ENCODE data around the gene RALGAPA2.
A peak's percentile ranks its signal among the peaks of the same experiment; 100 is the strongest.

RALGAPA2 gene

DNA sequence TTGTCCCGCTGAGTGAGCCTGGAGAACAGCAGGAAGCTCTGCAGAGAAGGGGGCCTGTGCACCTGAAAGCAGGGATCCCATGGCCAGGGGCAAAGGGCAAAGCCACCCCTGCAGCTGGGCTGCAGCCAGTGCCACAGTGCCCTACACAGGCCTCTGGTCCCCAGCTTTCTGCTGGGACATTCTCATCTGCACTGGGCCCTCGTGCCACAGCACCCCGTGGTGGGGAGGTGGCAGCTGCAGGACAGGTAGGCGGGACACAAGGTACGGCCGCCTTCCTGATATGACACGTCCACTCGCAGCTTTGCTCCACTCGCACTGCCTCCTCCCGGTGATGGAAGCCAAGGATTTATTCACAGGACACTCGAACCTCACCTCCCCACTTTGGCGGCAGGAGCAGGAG, 317.4 kb downstream of the RALGAPA2 start:
- no peak for DNase-seq

DNA sequence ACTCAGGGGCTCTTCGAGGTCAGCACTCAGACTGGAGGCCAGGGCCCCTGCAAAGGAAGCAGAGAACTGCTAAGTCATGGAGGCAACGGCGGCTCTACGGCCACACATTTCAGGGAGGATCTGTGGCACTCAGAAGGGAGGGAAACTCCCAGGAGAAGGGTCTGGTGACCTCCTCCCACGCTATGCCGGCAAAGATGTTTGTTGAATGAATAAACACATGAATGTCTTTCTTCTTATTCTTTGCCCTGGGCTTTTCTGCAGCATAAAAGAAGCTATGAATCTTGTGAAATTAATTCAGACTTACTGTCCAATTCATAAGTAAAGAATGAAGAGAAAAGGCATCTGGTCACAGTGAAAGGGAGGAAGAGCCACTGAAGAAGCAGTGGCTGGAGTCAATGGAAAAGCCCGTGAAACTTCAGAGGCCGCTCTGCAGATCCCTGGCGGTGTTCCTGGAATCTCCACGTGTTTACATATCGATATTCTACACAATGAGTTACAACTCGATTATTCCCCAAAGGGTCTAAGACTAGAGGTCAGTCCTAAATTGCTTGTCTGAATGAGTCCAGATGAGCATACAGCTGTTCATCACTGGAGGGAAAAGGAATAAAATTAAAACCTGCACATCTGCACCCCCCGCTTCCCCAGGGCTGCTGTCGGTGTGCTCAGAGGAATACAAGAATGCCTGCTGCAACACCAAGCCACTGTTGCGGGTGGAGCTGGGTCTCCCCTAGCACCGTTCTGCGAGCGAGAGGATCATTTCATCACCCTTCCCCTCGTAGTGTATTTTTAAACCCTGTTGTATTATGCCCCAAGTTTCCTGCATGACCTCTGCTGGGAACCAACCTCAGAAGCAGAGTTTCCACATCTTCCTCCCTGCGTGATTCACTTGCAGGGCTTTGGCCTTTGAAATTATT, 319.0 kb downstream of the RALGAPA2 start:
- DNase-seq: peak; percentile 41

GRCh38 chr20:20391766-20392165, 320.7 kb downstream of the RALGAPA2 start:
- DNase-seq: no peak

DNA sequence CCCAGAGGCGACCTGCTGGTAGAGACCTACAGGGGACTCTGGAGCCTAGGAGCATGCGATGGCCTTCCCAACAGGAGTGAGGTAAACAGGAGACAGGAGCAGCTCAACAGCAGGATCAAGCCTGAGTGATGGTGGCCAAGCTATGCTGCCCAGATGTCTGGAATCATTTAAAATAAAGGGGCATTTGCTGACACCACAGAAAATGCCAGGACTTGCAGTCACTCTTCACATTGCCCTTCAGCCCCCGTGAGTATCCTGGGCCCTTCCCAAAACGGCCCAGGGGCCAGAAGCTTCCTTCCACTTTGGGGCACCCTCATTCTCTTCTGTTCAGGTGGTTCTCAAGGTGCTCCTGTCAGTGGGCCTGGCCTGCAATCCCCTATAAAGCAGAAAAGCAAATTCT, 321.3 kb downstream of the RALGAPA2 start:
- DNase-seq: no peak

DNA sequence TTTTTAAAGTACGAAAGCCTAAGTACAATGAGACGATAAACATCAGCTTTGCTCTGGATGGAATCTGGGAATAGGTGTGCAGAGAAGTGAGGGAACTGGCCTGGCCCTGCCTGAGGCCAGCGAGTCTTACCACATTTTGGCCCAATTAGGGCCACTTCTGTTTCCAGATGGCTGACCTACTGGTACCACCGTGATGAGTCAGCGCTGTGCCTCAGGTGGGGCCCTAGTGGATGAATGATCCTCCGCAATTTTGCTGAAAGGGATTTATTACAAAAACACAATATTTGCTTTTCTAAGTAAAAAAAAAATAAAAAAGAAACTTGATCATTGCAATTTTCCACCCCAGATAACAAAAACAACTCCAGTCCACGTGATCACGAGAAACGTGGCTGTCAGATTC, 322.1 kb downstream of the RALGAPA2 start:
- DNase-seq: no peak

GRCh38 chr20:20386192-20386591, 326.3 kb downstream of the RALGAPA2 start:
- DNase-seq: no peak

GRCh38 chr20:20375862-20376261, 336.6 kb downstream of the RALGAPA2 start:
- DNase-seq: no peak

DNA sequence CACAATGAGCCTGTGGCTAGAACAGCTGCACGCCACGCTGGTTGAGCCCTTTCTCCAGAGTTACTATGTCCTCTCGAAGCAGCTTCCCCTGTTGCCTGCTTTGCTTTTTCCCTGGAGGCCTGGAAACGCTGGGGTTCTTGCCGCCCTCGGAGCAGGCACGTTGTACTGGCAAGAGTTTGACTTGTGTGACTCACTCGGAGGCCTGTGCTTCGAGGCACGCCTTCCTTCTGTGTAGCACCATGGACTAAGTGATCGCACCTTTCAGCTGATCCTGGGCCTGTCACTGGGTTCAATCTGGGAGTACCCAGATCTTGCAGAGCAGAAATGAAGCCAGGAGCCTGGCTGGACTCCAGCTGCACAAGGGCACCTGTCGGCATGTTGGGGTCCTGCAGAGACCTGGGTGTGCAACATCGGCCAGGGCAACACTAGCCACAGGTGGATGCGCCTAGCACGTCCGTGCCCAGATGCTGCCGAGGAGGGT, 339.3 kb downstream of the RALGAPA2 start:
- peak; percentile 51 for DNase-seq

DNA sequence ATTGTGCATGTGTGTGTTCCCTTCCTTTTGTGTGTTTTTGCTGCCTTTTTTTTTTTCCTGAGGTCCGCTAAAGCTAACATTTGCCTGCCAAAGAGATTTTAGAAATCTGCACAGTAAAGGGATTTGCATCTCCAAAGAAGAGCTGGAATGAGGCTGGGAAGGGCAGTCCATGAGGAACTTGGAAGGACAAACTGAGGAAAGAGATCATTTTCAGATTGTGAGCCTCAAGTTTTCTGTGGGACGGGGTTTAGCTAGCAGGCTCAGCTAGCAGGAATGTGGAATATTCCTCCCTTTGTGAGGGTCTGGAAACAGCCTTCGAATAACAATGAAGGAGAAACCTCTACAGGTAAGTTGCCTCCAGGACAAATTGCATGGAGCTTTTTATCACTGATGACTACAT, 340.8 kb downstream of the RALGAPA2 start:
- no peak for DNase-seq

GRCh38 chr20:20371083-20371482, 341.4 kb downstream of the RALGAPA2 start:
- DNase-seq: no peak

DNA sequence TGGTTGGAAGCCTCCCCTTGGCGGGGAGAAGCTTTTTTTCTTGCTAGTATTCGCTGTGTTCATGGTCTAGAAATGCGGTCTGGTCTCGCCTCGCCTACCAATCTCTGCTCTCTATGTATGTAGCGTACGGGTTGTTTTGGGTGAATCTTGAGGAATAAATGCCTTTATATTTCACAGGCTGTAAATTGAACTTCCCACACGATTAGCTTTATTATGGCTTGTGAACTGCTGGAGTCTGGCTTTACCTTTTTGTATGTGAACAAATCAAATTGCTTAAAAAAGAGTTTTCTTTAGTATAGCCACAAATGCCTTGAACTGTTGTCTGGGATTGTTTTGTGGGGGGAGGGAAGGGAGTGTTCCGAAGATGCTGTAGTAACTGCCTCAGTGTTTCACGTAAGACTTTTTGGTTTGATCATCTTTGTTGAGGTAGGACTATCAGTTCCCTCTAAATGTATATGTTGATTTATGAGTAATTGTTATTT, 342.3 kb downstream of the RALGAPA2 start:
- no peak for DNase-seq

DNA sequence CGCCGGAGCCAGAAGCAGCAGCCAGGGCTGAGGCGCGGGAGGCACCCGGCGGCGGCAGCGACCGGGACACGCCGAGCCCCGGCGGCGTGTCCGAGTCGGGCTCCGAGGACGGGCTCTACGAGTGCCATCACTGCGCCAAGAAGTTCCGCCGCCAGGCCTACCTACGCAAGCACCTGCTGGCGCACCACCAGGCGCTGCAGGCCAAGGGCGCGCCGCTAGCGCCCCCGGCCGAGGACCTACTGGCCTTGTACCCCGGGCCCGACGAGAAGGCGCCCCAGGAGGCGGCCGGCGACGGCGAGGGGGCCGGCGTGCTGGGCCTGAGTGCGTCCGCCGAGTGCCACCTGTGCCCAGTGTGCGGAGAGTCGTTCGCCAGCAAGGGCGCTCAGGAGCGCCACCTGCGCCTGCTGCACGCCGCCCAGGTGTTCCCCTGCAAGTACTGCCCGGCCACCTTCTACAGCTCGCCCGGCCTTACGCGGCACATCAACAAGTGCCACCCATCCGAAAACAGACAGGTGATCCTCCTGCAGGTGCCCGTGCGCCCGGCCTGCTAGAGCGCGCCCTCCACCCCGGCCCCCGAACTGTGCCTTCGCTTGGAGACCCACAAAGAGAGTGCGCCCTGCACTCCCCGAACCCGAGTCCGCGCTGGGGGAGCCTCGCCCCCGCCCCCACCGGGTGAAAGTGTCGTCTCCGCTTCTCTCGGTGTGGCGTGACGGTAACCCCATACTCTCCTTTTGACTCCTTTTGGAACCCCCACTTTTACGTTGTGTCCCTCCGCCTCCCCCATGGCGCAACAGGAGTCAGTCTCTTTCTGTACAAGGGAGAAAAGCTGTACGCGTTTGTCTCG, 343.0 kb downstream of the RALGAPA2 start:
- no peak for DNase-seq

GRCh38 chr20:20368418-20369249, 343.8 kb downstream of the RALGAPA2 start:
- DNase-seq: no peak

DNA sequence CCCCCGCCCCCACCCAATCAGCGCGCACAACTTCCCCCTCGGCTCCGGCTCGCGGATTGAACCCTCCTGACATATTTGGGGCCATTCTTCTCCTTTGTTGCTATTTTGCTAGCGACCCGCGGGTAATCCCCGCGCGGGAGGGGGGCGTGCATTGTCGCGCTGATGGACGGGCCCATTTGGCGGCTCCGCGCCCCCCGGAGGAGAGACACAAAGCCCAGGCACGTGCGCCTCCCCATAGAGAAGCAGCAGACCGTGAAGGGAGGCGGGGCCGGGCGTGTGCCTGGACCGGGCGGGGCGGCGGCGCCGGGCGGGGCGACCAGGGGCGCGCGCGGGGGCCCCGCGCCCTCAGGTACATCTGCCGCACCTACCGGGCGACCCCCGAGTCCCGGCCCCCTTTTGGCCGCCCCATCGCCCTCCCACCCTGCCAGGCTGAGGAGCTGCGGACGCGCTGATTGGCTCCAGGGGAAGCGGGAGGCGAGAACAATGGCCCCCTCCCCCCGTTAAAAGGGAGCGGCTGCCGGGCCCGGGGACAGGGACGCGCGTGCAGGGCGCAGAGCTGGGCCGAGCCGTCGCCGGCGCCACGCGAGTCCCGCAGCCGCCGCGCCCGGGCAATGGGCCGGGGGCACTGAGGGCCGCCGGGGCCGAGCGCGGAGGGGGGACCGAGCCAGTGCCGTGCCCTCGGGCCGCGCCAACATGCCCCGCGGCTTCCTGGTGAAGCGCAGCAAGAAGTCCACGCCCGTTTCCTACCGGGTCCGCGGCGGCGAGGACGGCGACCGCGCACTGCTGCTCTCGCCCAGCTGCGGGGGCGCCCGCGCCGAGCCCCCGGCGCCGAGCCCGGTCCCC, 344.6 kb downstream of the RALGAPA2 start, which contains the start of gene INSM1:
Gene INSM1 (plus strand): TSS at position 530 of the 843 bp plus-strand sequence. CDS start 164 bp downstream, at position 694.
- DNase-seq: no peak

DNA sequence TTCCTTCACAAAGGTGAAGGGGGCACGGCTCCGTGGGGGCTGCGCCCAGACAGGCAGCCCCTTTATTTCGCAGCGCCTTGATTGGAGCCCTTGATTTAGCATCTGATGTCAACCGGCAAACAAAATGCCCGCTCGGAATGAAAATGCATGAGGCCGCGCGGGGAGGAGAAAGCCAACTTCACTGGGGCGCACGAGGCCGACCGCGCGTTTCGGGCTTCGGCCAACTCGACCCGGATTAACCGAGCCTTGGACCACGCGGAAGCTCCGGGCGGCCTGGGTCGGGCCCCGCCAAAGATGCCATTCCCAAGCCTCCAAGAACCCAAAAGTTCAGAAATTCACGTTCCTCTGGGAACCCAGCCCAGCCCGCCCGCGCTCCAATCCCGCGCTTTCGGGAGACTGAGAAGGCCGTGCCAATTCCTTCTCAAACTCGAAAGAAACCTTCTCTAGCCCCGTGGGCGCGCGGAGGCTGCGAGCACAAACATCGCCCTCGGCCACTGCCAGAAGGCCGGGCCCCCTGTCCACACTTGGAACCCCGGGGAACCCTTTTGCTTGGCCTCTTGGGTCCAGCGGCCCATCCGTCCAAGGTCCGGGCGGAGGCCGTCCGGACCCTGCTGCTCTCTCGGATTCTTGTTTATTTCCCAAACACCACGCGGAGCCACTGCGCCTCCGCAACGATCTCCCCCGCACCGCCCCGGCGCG, 345.4 kb downstream of the RALGAPA2 start:
- no peak for DNase-seq

DNA sequence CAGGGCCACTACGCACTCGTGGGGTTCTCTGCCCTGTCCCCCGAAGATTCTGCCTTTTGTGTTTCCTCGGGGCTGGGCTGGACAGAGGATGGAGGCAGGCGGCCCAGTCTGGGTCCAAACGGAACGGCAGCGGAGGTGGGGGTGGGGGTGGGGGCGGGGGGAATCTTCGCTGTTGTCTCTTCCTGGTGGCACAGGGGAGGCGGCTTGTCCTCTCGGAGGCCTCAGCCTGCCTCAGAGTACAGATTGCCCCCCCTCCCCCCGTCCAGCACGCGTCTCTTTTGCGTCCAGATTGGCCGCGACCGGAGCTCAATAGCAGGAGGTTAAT, 345.9 kb downstream of the RALGAPA2 start:
- no peak for DNase-seq

- DNase-seq: no peak
Observed at GRCh38 chr20:20365480-20366161, 346.8 kb downstream of the RALGAPA2 start.

- no peak for DNase-seq
Observed at GRCh38 chr20:20364593-20365479, 347.6 kb downstream of the RALGAPA2 start.
